Effector memory CD4-positive, alpha-beta T cell (primary cell): Measurements from ENCODE around the gene ELF1.

Source experiments
- DNase-seq, 3 donors: peaks; one replicate each; pipeline ENCODE4 v3.0.0-alpha.2; 2020
- H3K27ac ChIP-seq: 2 replicates; pipeline ENCODE4 v1.7.0; 2013; ENCODE audit warnings: mild to moderate bottlenecking, low read length, moderate library complexity; ENCODE audit not compliant: insufficient read depth, poor library complexity, severe bottlenecking
- H3K27me3 ChIP-seq: replicated peaks from 2 replicates; pipeline ENCODE4 v1.7.0; 2013; ENCODE audit warnings: mild to moderate bottlenecking, low read length; ENCODE audit not compliant: insufficient read depth, control insufficient read depth, poor library complexity, severe bottlenecking
- H3K36me3 ChIP-seq: 2 replicates; pipeline ENCODE4 v1.7.0; 2013; ENCODE audit warnings: mild to moderate bottlenecking, low read length, moderate library complexity; ENCODE audit not compliant: control insufficient read depth, insufficient read depth
- H3K4me1 ChIP-seq: 2 replicates; pipeline ENCODE4 v1.7.0; 2013; ENCODE audit warnings: low read length, mild to moderate bottlenecking; ENCODE audit not compliant: control insufficient read depth, insufficient read depth, poor library complexity, severe bottlenecking
- H3K4me3 ChIP-seq: 2 replicates; pipeline ENCODE4 v1.7.0; 2013; ENCODE audit warnings: low read length, low read depth, mild to moderate bottlenecking; ENCODE audit not compliant: insufficient read depth, poor library complexity, severe bottlenecking
- H3K9me3 ChIP-seq: 2 replicates; pipeline ENCODE4 v1.7.0; 2013; ENCODE audit warnings: mild to moderate bottlenecking, low read length, moderate library complexity; ENCODE audit not compliant: control insufficient read depth

ELF1 gene

DNA sequence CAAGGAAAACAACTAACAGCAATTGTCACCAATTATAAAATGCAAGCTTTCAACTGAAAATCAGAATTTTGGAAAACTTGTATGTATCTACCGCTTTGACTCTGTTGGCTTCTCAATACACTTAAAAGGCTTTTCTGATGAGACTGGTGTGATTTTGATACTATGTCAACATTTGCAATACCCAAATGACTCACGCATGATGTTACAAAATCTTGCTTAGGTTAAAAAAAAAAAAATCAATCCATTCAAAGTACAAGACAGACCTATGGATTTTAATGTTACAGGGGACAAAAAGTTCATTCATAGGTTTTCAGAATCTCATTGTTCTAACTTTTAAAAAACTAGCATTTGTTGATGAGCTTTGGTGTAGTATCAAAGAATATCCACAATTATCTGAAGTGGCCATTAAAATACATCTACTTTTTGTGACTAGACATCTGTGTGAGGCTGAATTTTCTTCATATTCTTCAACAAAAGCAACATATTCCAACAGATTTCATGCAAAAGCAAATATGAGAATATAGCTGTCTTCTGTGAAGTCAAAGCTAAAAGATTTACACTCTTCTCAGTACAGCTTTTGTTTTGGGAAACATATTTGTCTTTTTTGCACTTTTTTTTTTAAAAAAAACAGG is 10.7 kb downstream of the ELF1 start:
- Histone ChIP-seq H3K27ac (no peak overlapping the region), H3K4me3 (no peak overlapping the region), H3K36me3 (peaks cover 10% of the 10 kb centered on the region), H3K9me3 (no peaks in the 10 kb centered on the region), H3K4me1 (peaks cover 49% of the 10 kb centered on the region), H3K27me3 (no peaks in the 10 kb centered on the region)
- DNase-seq, result no peak

- H3K4me1 ChIP-seq, result peaks cover 49% of the 10 kb centered on the region
- no peaks in the 10 kb centered on the region for H3K27me3 ChIP-seq
- peaks cover 10% of the 10 kb centered on the region for H3K36me3 ChIP-seq
- DNase-seq, result no peak
- H3K4me3 ChIP-seq, result peak overlapping the region; percentile 12
- H3K9me3 ChIP-seq, result no peaks in the 10 kb centered on the region
- H3K27ac ChIP-seq, result no peak overlapping the region
Observed at GRCh38 chr13:41007744-41008128, 11.4 kb downstream of the ELF1 start.

GRCh38 chr13:41006978-41007743 is 12.0 kb downstream of the ELF1 start:
- no peak for DNase-seq
- H3K27ac ChIP-seq, result no peak overlapping the region
- H3K4me1 ChIP-seq, result peaks cover 44% of the 10 kb centered on the region
- peak overlapping the region; percentile 12 for H3K4me3 ChIP-seq
- no peaks in the 10 kb centered on the region for H3K27me3 ChIP-seq
- no peaks in the 10 kb centered on the region for H3K9me3 ChIP-seq
- peaks cover 10% of the 10 kb centered on the region for H3K36me3 ChIP-seq

GRCh38 chr13:41006306-41006705 is 12.8 kb downstream of the ELF1 start:
- H3K27ac ChIP-seq, result peak overlapping the region; percentile 55
- H3K27me3 ChIP-seq, result no peaks in the 10 kb centered on the region
- DNase-seq, result no peak
- H3K36me3 ChIP-seq, result peaks cover 2% of the 10 kb centered on the region
- H3K4me3 ChIP-seq, result peak overlapping the region; percentile 2
- H3K9me3 ChIP-seq, result no peaks in the 10 kb centered on the region
- peaks cover 44% of the 10 kb centered on the region for H3K4me1 ChIP-seq

GRCh38 chr13:41005704-41006103 is 13.4 kb downstream of the ELF1 start:
- no peak for DNase-seq
- peak overlapping the region; percentile 2 for H3K4me3 ChIP-seq
- peak overlapping the region; percentile 55 for H3K27ac ChIP-seq
- no peaks in the 10 kb centered on the region for H3K36me3 ChIP-seq
- H3K27me3 ChIP-seq, result no peaks in the 10 kb centered on the region
- no peaks in the 10 kb centered on the region for H3K9me3 ChIP-seq
- peaks cover 44% of the 10 kb centered on the region for H3K4me1 ChIP-seq

GRCh38 chr13:41004875-41005693 is 14.0 kb downstream of the ELF1 start:
- DNase-seq, result no peak
- no peaks in the 10 kb centered on the region for H3K9me3 ChIP-seq
- no peaks in the 10 kb centered on the region for H3K36me3 ChIP-seq
- H3K27me3 ChIP-seq, result no peaks in the 10 kb centered on the region
- H3K4me3 ChIP-seq, result no peak overlapping the region
- H3K4me1 ChIP-seq, result peaks cover 44% of the 10 kb centered on the region
- H3K27ac ChIP-seq, result peak overlapping the region; percentile 55

DNA sequence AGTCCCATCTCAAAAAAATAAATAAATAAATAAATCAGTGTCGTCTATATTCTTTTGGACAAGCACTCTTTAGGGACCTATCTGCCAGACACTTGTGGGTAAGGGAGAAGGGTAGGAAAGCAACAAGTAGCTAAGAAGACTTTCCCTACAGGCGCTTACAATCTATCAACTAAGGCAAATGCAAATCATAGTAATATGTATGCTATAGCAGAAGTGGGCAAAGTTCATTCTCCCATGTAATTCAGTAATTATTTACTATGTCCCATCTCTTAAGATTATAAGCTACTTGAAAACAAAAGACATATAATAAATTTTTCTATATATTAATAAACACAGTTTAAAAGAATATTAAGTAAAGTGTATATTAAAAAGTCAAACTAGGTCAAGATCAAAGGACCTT is 16.5 kb downstream of the ELF1 start:
- Histone ChIP-seq H3K4me1 (peaks cover 44% of the 10 kb centered on the region), H3K27me3 (no peaks in the 10 kb centered on the region), H3K36me3 (no peaks in the 10 kb centered on the region), H3K27ac (peak overlapping the region; percentile 47), H3K9me3 (no peaks in the 10 kb centered on the region), H3K4me3 (no peak overlapping the region)
- DNase-seq, result no peak

DNA sequence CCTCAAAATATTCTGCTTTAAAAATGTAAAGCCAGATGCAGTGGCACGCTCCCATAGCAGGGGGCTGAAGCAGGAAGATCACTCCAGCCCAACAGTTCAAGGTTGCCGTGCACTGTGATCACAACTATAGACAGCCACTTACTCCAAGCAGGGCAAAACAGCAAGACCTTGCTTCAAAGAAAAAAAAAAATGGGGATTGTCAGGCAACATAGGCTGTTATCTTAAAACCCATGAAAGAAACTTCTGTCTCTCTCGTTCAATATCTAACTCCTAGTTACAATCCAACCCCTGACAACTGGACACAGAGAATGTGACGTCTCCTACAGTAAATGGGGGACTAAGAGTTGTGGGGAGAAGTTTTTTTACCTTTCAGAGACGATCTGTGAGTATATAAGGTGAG is 17.4 kb downstream of the ELF1 start:
- Histone ChIP-seq H3K4me3 (no peak overlapping the region), H3K27ac (no peak overlapping the region), H3K27me3 (no peaks in the 10 kb centered on the region), H3K36me3 (no peaks in the 10 kb centered on the region), H3K4me1 (peaks cover 36% of the 10 kb centered on the region), H3K9me3 (no peaks in the 10 kb centered on the region)
- no peak for DNase-seq

DNA sequence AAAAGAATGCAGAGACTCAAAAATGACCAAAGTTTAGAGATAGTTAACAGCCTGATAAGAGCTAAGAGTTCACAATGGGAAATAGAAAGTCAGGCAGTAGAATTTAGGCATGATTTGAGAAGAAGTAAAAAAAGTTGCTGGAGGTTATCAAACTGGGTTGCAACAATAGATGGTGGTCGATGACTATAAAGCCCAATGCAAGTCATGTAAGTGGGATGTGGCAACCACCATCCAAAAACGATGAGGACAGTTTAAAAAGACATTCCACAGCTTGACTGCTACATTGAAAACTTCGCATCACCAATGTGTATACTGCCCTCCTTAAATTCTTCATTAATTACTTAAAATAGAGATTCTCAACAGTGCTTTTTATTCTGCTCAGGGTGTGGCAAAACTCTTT is 19.7 kb downstream of the ELF1 start:
- no peaks in the 10 kb centered on the region for H3K36me3 ChIP-seq
- no peaks in the 10 kb centered on the region for H3K27me3 ChIP-seq
- peaks cover 40% of the 10 kb centered on the region for H3K4me1 ChIP-seq
- H3K9me3 ChIP-seq, result no peaks in the 10 kb centered on the region
- H3K4me3 ChIP-seq, result no peak overlapping the region
- no peak for DNase-seq
- no peak overlapping the region for H3K27ac ChIP-seq
